ENCODE results near the gene CASP14.

DNA sequence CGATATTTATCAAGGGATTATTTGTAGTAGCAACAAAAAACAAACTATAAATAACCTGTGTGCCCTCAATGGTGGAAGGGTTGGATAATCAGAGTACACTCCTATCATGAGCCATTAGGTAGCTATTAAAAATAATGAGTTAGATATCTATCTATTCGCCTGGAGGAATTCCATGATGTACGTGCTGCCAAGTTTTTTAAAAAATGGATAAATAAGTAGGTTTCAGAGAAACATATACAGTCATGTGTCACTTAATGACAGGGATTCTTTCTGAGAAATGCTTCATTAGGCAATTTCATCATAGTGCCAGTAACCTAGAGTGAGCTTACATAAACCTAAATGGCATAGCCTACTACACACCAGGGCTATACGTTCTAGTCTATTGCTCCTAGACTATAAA is 26.5 kb downstream of the CASP14 start:
- TF ChIP-seq, protein P1, sequence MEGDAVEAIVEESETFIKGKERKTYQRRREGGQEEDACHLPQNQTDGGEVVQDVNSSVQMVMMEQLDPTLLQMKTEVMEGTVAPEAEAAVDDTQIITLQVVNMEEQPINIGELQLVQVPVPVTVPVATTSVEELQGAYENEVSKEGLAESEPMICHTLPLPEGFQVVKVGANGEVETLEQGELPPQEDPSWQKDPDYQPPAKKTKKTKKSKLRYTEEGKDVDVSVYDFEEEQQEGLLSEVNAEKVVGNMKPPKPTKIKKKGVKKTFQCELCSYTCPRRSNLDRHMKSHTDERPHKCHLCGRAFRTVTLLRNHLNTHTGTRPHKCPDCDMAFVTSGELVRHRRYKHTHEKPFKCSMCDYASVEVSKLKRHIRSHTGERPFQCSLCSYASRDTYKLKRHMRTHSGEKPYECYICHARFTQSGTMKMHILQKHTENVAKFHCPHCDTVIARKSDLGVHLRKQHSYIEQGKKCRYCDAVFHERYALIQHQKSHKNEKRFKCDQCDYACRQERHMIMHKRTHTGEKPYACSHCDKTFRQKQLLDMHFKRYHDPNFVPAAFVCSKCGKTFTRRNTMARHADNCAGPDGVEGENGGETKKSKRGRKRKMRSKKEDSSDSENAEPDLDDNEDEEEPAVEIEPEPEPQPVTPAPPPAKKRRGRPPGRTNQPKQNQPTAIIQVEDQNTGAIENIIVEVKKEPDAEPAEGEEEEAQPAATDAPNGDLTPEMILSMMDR (conservative IDR thresholded peaks at IDR 0.05): no peak
- TF ChIP-seq EZH2 (IDR thresholded peaks at IDR 0.05; ENCODE audit: low read depth): no peak
